ENCODE measurements around the gene LGALS9.
"Not testable (repeated sequence)": the region's sequence is repeated elsewhere in the genome, so short reads cannot be mapped to it uniquely, and the experiment has no call there.

Gene LGALS9

GRCh38 chr17:27627514-27627913 is 3.5 kb upstream of the LGALS9 start:
- DNase-seq (ENCODE audit: low read depth) = no peak
- no peak overlapping the region for H3K4me3 ChIP-seq (ENCODE audit: low read depth, low read length)
- no peak for TF ChIP-seq CTCF (IDR thresholded peaks at IDR 0.05; ENCODE audit: low read depth, low read length, missing control alignments)

- TF ChIP-seq CTCF (IDR thresholded peaks at IDR 0.05; ENCODE audit: low read depth, low read length, missing control alignments) = no peak
- DNase-seq (ENCODE audit: low read depth) = no peak
Observed at GRCh38 chr17:27628376-27628775, 2.6 kb upstream of the LGALS9 start.

GRCh38 chr17:27629260-27629659 is 1.7 kb upstream of the LGALS9 start:
- H3K4me3 ChIP-seq (ENCODE audit: low read depth, low read length); DNase-seq (ENCODE audit: low read depth): not testable (repeated sequence)

More at GRCh38 chr17:27628376-27628775, 2.6 kb upstream of the LGALS9 start:
- H3K4me3 ChIP-seq (ENCODE audit: low read depth, low read length) = no peak overlapping the region

- no peak for TF ChIP-seq CTCF (IDR thresholded peaks at IDR 0.05; ENCODE audit: low read depth, low read length, missing control alignments)
- H3K4me3 ChIP-seq (ENCODE audit: low read depth, low read length) = peak overlapping the region; percentile 66
Observed at GRCh38 chr17:27631411-27631760, 398 bp downstream of the LGALS9 start.

GRCh38 chr17:27631897-27632725 is 1.1 kb downstream of the LGALS9 start:
- H3K4me3 ChIP-seq (ENCODE audit: low read depth, low read length) = peak overlapping the region; percentile 66
- peak; percentile 33 for TF ChIP-seq CTCF (IDR thresholded peaks at IDR 0.05; ENCODE audit: low read depth, low read length, missing control alignments)
- DNase-seq (ENCODE audit: low read depth) = no peak

More at GRCh38 chr17:27631411-27631760, 398 bp downstream of the LGALS9 start:
- no peak for DNase-seq (ENCODE audit: low read depth)

- DNase-seq (ENCODE audit: low read depth) = not testable (repeated sequence)
- peak overlapping the region; percentile 66 for H3K4me3 ChIP-seq (ENCODE audit: low read depth, low read length)
Observed at GRCh38 chr17:27632766-27633165, 1.8 kb downstream of the LGALS9 start.

- no peak overlapping the region for H3K4me3 ChIP-seq (ENCODE audit: low read depth, low read length)
- TF ChIP-seq CTCF (IDR thresholded peaks at IDR 0.05; ENCODE audit: low read depth, low read length, missing control alignments) = no peak
- DNase-seq (ENCODE audit: low read depth) = no peak
Observed at GRCh38 chr17:27633312-27634025, 2.5 kb downstream of the LGALS9 start.

- no peak for DNase-seq (ENCODE audit: low read depth)
- H3K4me3 ChIP-seq (ENCODE audit: low read depth, low read length) = no peak overlapping the region
- TF ChIP-seq CTCF (IDR thresholded peaks at IDR 0.05; ENCODE audit: low read depth, low read length, missing control alignments) = no peak
Observed at GRCh38 chr17:27634026-27634335, 3.0 kb downstream of the LGALS9 start.

All from GM12864 (cell line).